Fibroblast of peridontal ligament (primary cell): ENCODE results near the gene SCLY.

ENCODE experiments used
- DNase-seq: peaks from one replicate; pipeline ENCODE4 v3.0.0-alpha.2; 2010; ENCODE audit errors: extremely low read depth

The SCLY gene

GRCh38 chr2:238127165-238128060, 66.6 kb downstream of the SCLY start:
- DNase-seq = peak; percentile 71

- DNase-seq = no peak
These were observed 67.2 kb downstream of the SCLY start for GRCh38 chr2:238128061-238128440.

- DNase-seq = no peak
These were observed 67.8 kb downstream of the SCLY start for GRCh38 chr2:238128534-238129001.

- no peak for DNase-seq
These were observed 68.6 kb downstream of the SCLY start for GRCh38 chr2:238129166-238130010.

- DNase-seq = no peak
These were observed 69.4 kb downstream of the SCLY start for GRCh38 chr2:238130111-238130695.

GRCh38 chr2:238130696-238131628, 70.2 kb downstream of the SCLY start:
- no peak for DNase-seq

- no peak for DNase-seq
These were observed 71.1 kb downstream of the SCLY start for GRCh38 chr2:238131761-238132462.

- DNase-seq = no peak
These were observed 72.0 kb downstream of the SCLY start for GRCh38 chr2:238132463-238133450.

GRCh38 chr2:238133499-238134392, 72.9 kb downstream of the SCLY start:
- DNase-seq = no peak

- DNase-seq = no peak
These were observed 73.6 kb downstream of the SCLY start for GRCh38 chr2:238134393-238134785.

GRCh38 chr2:238135601-238136150, 74.9 kb downstream of the SCLY start:
- no peak for DNase-seq

- peak; percentile 74 for DNase-seq
These were observed 76.2 kb downstream of the SCLY start for GRCh38 chr2:238136820-238137537.

GRCh38 chr2:238137885-238138284, 77.1 kb downstream of the SCLY start:
- DNase-seq = no peak

GRCh38 chr2:238138331-238139195, 77.8 kb downstream of the SCLY start, which contains the start of gene KLHL30:
Gene KLHL30 (plus strand): TSS chr2:238138668. CDS start chr2:238140755, 2,087 bp downstream.
- DNase-seq = no peak

- DNase-seq = no peak
These were observed 78.6 kb downstream of the SCLY start for GRCh38 chr2:238139196-238140039.
